Stimulated activated CD8-positive, alpha-beta memory T cell treated with anti-CD3 and anti-CD28 coated beads, Interleukin-15, amount 100 ng/mL, for 1 hour (primary cell): ENCODE results near the gene FAU.

Experiments used
- DNase-seq: peaks from one replicate; pipeline ENCODE4 v3.0.0-alpha.2; 2020; ENCODE audit warnings: low read depth

FAU gene

DNA sequence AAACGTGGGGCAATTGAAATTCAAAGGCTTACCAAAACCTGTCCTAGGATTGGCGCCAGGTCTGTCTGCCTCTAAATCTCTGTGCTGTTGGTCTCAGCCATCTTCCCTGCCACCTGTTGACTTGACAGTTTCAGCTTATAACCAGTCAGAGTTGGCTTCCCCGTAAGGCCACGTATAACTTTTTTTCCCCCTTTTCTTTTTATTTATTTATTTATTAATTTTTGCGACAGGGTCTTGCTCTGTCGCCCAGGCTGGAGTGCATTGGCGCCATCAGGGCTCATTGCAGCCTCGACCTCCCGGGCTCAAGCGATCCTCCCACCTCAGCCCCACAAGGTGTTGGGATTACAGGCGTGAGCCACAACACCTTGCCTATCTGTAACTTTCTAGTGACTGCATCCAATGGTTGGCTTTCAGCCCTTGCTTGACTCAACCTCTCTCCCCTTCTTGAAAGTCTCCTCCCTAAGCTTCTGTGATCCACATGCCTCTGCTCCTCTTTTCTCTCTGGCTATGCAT, 13.8 kb upstream of the FAU start:
- no peak for DNase-seq

GRCh38 chr11:65134952-65135632, 13.2 kb upstream of the FAU start:
- peak; percentile 59 for DNase-seq

- peak; percentile 81 for DNase-seq
Measured at GRCh38 chr11:65134240-65134951, 12.5 kb upstream of the FAU start, which contains the start of gene SYVN1. TSS of gene SYVN1 (minus strand) at chr11:65134519. CDS start at chr11:65133601, 918 bp downstream.

DNA sequence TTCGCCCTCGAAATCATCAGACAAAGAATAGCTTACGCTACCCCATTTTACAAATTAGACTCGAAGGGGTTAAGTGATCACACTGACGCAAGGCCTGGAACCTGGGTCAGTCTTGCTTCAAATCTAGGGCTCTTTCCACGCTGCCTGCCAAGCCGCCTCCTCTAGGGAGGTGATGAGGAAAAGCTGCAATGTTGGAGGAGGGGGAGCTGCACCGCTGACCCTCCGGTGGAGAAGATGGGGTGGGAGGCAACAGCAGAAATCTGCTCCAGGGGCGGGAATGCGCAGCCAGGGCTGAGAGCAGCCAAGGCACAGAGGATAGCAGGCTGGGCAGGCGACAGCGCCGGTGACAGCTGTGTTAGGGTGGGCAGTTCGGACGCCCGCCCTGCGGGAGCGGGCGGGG, 11.8 kb upstream of the FAU start:
- DNase-seq: no peak

DNA sequence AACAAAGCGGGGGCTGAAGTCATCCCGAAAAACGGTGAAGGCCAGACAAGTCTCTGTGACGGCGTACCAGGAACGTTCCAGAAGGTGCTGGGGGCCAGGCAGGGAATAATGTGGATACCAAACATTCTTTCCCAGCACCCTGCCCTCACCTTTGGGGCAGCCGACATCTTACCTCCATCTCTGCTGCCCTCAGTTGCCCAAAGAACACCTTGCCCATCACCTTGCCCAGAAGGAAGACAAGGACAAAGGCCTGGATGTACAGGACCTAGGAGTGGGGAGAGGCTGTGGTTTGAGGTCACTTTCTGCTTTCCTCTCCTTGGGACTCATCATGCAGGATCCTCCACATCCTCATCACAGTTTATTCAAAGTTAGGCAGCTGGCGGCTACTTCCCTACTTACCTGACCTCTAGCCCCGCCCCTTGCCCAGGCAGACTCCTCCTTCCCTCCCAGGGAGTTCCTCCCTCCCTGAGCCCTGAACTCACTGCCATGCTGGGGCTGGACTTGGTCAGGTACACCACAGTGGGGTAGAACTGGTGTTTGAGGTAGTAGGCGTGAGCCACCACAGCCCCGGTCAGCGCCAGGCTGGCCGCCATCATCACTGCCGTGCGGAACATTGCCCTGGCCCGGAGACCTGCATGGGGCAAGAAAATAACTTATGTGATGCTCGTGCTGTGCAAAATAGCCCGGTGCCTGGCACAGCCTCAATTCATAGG, 11.2 kb upstream of the FAU start:
- no peak for DNase-seq

- no peak for DNase-seq
Measured at GRCh38 chr11:65132238-65132987, 10.5 kb upstream of the FAU start.

DNA sequence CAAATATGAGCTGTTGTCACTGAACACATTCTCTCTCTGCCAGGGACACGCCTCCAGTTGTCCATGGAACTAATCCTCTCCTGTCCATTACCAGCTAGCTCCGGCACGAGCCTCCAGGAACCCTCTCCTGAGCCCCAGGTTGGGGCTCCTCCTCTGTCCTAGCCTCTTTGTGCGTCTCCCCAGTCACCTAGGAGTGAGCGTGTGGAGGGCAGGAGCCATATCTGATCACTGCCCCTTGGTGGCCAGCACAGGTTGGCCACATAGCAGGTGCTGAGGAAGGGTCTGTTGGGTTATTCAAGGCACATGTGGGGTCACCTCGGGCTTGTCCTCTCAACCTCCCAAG, 9.9 kb upstream of the FAU start:
- DNase-seq: no peak

DNA sequence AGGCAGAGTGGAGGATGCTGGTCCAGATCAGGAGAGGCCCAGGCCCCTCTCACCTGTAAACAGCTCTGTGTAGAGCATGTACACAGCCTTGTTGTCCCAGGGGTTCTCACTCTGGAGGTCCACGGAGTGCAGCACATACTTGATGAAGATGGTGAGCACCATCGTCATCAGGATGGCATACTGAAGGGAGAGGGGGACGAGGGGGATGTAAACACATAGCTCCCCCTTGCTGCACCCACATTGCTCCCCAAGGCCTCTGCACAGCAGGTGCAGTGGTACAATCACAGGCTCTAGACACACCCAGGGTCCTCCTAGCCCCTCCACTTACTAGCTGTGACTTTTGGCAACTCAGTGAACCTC, 9.5 kb upstream of the FAU start:
- no peak for DNase-seq

GRCh38 chr11:65130631-65131416, 8.9 kb upstream of the FAU start:
- no peak for DNase-seq

- no peak for DNase-seq
Measured at GRCh38 chr11:65129649-65130441, 7.9 kb upstream of the FAU start.

DNA sequence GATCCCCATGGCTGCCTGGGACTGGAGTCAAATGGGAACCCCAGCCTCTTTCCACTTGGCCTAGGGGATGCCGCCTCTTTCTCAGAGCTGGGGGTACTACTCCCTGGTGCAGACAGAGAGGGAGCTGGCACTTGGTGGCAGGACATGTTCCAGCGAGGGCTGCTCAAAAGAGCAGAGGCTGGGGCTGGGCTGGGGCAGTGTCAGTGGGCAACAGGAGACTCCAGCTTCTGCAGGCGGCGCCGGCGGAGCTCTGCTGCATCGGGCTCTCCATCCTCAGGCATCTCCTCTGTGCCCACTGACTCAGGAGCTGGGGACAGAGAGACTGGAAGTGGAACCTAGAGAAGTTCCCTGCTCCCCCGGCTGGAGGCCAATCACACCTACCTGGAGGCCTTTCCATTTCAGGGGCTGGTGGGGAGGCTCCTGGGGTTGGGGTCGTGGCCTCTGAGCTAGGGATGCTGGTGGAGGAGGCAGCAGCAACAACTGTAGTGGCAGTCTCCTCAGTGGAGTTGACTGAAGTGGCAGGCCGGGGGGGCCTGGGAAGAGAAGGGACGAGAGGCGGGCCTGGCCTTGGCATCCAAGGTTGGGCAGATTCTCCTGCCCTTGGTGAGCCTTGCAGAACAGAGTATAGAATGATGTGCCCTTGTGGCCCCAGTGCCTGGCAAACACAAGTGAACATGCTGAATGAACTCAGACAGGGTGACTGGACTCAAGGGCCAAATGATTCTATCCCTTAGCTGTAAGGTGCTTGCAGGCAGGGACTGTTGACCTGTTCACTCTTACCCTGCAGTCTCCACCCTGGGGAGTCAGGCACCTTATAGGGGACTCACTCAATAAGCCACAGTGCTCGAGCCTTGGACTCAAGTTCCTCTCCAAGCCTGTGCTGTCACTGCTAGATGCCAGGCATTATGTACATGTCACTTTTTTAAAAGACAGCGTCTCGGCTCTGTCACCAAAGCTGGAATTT, 6.5 kb upstream of the FAU start:
- DNase-seq: no peak

DNA sequence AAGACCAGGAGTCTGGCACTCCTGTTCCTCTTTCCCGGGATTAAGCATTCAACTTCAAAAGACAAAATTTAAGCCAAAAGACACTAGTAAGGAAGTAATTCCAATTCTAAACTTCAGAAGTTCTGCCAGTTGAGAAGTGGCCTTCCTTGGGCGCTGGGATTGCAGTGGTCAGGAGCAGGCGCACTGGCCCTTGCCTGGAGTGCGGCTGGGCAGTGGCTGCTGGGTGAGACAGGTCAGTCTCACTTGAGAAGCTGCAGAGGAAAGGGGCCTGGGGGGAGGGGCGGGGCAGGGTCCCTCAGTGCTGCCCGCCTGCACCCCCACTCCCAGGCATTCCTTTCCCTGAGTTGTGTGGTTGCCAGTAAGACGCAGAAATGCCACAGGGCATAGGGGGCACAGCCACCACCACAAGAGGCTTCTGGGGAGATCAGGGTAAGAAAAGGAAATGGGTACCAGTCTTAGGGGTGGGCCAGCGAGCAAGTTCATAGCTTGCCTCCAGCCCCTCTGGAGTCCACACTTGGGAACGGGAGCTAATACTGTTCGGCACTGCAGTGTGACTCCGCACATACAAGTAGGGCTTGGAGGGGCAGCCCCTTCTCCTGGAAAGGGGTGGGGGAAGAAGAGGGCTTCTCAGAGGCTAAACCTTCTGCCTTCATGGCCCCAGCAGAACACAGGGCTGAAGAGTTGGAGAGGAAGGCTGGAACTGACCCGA, 5.7 kb upstream of the FAU start:
- no peak for DNase-seq

GRCh38 chr11:65126624-65127274, 4.8 kb upstream of the FAU start:
- DNase-seq: no peak

GRCh38 chr11:65125197-65126056, 3.5 kb upstream of the FAU start:
- DNase-seq: no peak

- no peak for DNase-seq
Measured at GRCh38 chr11:65124480-65125196, 2.7 kb upstream of the FAU start.

- no peak for DNase-seq
Measured at GRCh38 chr11:65121447-65121864, 478 bp downstream of the FAU start.

DNA sequence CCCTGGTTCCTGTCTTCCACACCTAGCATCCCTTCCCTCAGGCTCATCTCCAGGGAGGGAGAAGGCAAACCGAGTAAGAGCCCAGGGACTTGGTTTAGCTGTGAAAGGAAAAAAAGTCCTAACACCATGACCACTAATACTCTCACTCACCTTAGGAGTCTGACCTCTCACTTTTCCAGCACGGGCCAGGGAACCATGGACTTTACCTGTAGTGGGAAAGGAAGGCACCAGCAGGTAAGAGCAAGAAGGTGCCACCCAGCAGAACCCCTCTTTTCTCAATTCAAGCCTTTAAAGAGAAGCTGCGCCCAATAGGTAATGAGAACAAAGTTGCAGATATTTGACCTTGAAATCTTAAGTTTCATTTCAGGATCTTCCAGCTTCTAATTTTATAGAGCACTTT, 1.1 kb downstream of the FAU start:
- no peak for DNase-seq
